ENCODE data around the gene COX7B2.

COX7B2 gene

DNA sequence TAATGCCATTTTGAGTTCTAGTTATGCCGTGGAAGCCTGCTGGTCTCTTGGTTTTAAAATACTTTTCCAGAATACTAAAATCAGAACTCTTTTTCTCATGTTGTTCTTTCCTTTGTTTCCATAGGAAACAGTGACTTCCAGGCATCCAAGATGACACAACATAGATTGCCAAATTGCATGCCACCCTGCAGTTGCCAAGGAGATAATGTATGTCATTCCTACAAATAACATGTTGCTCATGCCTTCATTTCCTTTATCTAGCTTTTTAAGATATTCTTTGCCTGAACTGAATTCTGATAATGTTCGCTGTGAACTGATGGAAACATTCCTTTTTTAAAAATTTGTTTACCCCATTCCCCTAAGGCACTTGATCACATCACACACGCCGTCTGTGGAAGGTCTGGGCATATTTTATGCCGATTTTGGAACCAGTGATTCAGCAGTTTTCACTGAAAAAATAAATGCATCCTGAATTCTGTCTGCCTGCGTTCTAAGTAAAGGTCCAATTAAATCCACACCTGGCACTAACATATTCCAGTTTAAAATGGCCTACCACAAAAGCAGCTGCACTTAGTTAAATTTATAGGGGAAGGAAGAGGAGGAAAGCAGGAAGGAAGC, 38.0 kb upstream of the COX7B2 start:
- FAIRE-seq: no peak
- no peak for TF ChIP-seq POLR2AphosphoS5 (IDR thresholded peaks at IDR 0.05; ENCODE audit: low read depth, low read length)
- no peak for TF ChIP-seq POLR2A (IDR thresholded peaks at IDR 0.05; ENCODE audit: low read depth, low read length)
- no peak for TF ChIP-seq TAF1 (IDR thresholded peaks at IDR 0.05; ENCODE audit: low read depth, low read length)
- TF ChIP-seq POU2F2 (IDR thresholded peaks at IDR 0.05; ENCODE audit: low read depth, low read length): no peak
- TF ChIP-seq PAX5 (IDR thresholded peaks at IDR 0.05; ENCODE audit: insufficient read depth, low read length, severe bottlenecking): no peak
- TF ChIP-seq SPI1 (IDR thresholded peaks at IDR 0.05; ENCODE audit: low read depth, low read length): no peak
- no peak for DNase-seq (ENCODE audit: insufficient read length, low spot score)

DNA sequence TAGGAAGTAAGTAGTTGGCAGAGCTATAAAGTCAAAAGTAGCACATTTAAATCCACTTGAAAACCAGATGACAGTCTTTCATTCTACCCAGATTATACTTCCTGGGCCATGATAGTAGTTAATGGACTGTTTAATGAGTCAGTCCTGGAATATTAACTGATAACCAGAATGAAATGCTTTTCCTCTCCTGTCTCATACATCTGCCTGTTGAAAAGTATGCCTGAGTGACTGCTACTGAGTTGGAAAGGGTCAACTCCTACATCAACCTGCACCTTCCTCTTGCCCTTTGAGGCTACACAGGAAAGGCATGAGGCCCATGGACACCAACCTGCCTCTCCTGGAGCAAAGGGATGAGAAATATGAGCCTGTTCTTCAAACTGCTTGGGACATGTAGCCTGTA, 36.0 kb upstream of the COX7B2 start:
- TF ChIP-seq POU2F2 (IDR thresholded peaks at IDR 0.05; ENCODE audit: low read depth, low read length) (no peak), POLR2A (IDR thresholded peaks at IDR 0.05; ENCODE audit: low read depth, low read length) (no peak), PAX5 (IDR thresholded peaks at IDR 0.05; ENCODE audit: insufficient read depth, low read length, severe bottlenecking) (no peak), POLR2AphosphoS5 (IDR thresholded peaks at IDR 0.05; ENCODE audit: low read depth, low read length) (no peak), TAF1 (IDR thresholded peaks at IDR 0.05; ENCODE audit: low read depth, low read length) (no peak), SPI1 (IDR thresholded peaks at IDR 0.05; ENCODE audit: low read depth, low read length) (no peak)
- FAIRE-seq (no peak), DNase-seq (ENCODE audit: insufficient read length, low spot score) (no peak)

DNA sequence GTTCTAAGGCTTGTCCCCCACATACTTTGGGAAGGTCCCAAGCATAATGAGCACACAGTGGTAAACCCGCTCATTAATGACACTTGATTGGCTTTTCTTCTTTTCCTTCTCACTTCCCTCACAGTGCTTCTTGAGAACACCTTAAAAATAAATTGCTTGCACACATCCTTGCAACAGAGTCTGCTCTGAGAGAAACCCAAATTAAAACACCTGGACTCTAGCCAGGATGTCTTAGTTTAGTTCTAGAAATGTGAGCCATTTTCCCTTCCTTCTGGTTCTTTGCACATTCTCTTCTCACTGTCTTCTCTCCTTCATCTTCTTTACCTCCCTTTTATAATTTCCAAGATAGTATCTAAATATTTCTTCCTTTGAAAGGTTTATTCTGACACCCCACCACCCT, 35.3 kb upstream of the COX7B2 start:
- no peak for FAIRE-seq
- no peak for DNase-seq (ENCODE audit: insufficient read length, low spot score)
- TF ChIP-seq POU2F2 (IDR thresholded peaks at IDR 0.05; ENCODE audit: low read depth, low read length) (no peak), TAF1 (IDR thresholded peaks at IDR 0.05; ENCODE audit: low read depth, low read length) (no peak), POLR2AphosphoS5 (IDR thresholded peaks at IDR 0.05; ENCODE audit: low read depth, low read length) (no peak), SPI1 (IDR thresholded peaks at IDR 0.05; ENCODE audit: low read depth, low read length) (no peak), POLR2A (IDR thresholded peaks at IDR 0.05; ENCODE audit: low read depth, low read length) (no peak), PAX5 (IDR thresholded peaks at IDR 0.05; ENCODE audit: insufficient read depth, low read length, severe bottlenecking) (no peak)

DNA sequence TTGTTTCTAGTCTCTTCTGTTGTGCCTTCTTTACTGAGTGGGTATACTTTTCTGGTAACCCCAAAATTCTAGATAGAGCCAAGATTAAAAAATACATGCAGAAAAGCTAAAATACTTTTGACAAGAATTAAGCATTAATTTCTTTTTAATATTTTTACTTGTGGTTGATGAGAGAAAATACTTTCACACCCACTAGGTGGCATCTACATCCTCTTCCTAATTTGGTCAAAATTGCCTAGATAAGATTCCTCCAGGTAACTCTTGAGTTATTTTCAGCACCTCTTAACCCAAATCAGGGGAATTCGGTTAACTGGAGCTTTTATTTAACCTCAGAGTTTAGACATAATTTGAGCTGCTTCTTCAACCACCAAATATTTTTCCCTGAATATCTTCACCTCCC, 28.4 kb upstream of the COX7B2 start:
- no peak for FAIRE-seq
- no peak for DNase-seq (ENCODE audit: insufficient read length, low spot score)
- TF ChIP-seq POLR2AphosphoS5 (IDR thresholded peaks at IDR 0.05; ENCODE audit: low read depth, low read length) (no peak), PAX5 (IDR thresholded peaks at IDR 0.05; ENCODE audit: insufficient read depth, low read length, severe bottlenecking) (no peak), SPI1 (IDR thresholded peaks at IDR 0.05; ENCODE audit: low read depth, low read length) (no peak), TAF1 (IDR thresholded peaks at IDR 0.05; ENCODE audit: low read depth, low read length) (no peak), POU2F2 (IDR thresholded peaks at IDR 0.05; ENCODE audit: low read depth, low read length) (no peak), POLR2A (IDR thresholded peaks at IDR 0.05; ENCODE audit: low read depth, low read length) (no peak)

DNA sequence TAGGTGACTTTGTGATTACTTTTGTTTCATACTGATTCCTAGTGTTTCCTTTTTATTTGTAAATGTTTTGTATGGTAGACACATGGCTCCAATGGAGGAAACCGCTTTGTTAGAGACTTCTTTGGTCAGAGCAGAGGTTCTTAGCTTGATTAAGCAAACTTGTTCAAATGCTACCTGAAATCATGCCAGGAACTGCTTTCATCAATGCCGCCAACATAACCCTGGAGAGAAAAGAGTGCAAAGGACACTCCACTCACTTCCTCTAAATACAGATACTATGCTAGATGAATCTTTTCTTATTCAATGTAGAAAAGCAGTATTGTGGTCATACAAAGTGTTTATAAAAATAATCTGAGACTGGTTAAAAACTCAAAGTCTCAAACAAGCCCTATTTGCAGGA, 25.7 kb upstream of the COX7B2 start:
- TF ChIP-seq PAX5 (IDR thresholded peaks at IDR 0.05; ENCODE audit: insufficient read depth, low read length, severe bottlenecking) (no peak), TAF1 (IDR thresholded peaks at IDR 0.05; ENCODE audit: low read depth, low read length) (no peak), POU2F2 (IDR thresholded peaks at IDR 0.05; ENCODE audit: low read depth, low read length) (no peak)
- DNase-seq (ENCODE audit: insufficient read length, low spot score): no peak
- no peak for FAIRE-seq

DNA sequence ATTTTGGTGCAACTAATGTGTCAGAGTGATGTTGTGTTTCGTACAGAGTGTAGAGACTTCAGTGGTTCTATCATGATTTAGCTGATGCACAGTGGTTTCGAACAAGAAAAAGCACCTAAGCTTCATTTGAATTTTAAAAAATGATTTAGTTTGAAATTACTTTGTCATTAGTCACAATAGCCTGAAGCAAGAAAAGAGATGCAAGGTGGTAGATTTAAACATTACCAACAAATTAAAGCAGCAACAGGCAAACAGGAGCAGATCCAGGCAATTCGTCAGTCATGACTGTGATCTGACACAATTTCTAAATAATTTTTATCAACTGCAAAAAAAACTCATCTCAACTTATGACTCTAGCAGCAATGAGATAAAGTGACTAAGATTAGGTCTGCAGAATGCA, 24.6 kb upstream of the COX7B2 start:
- TF ChIP-seq PAX5 (IDR thresholded peaks at IDR 0.05; ENCODE audit: insufficient read depth, low read length, severe bottlenecking) (no peak), POU2F2 (IDR thresholded peaks at IDR 0.05; ENCODE audit: low read depth, low read length) (no peak), POLR2AphosphoS5 (IDR thresholded peaks at IDR 0.05; ENCODE audit: low read depth, low read length) (no peak), TAF1 (IDR thresholded peaks at IDR 0.05; ENCODE audit: low read depth, low read length) (no peak), SPI1 (IDR thresholded peaks at IDR 0.05; ENCODE audit: low read depth, low read length) (no peak), POLR2A (IDR thresholded peaks at IDR 0.05; ENCODE audit: low read depth, low read length) (no peak)
- DNase-seq (ENCODE audit: insufficient read length, low spot score) (no peak), FAIRE-seq (no peak)

DNA sequence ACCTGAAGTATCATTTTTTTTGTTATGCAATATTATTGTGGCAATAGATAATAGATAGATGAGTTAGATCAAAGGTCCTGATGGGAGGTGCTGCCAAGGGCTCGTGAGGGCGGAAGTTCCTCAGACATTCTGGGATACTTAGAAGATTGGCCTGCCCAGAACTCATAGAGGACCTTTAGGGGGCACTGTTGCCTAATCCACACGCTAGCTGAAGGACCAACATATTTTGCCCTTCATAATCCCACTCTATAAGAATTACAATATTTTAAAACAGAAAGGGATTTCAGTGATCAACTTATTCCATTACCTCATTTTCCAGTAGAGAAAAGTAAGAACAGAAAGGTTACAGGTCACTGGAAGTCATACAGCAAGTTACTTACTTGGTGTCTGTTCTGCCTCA, 22.9 kb upstream of the COX7B2 start:
- TF ChIP-seq TAF1 (IDR thresholded peaks at IDR 0.05; ENCODE audit: low read depth, low read length) (no peak), POLR2AphosphoS5 (IDR thresholded peaks at IDR 0.05; ENCODE audit: low read depth, low read length) (no peak), PAX5 (IDR thresholded peaks at IDR 0.05; ENCODE audit: insufficient read depth, low read length, severe bottlenecking) (no peak), SPI1 (IDR thresholded peaks at IDR 0.05; ENCODE audit: low read depth, low read length) (0 out of 2 replicates have a peak, but pooled peaks have one; percentile 9), POLR2A (IDR thresholded peaks at IDR 0.05; ENCODE audit: low read depth, low read length) (no peak), POU2F2 (IDR thresholded peaks at IDR 0.05; ENCODE audit: low read depth, low read length) (no peak)
- FAIRE-seq: no peak
- no peak for DNase-seq (ENCODE audit: insufficient read length, low spot score)

DNA sequence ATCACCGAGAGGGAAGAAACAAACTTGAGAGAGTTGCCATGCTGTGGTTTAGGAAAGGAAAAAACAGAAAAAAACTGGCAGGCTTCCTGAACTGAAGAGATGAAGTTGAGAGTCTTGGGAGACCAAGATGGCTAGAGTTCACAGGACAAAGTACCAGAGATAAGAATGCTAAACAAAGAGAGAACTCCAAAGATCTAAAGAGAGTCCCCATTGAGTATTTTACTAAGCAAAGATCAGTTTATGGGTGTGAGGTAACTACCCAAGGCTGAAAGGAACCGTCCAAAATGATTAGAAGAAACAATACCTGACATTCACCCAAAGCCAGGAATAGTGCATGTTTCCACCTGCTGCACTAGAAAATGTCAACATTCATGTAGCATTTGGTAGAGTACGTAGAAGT, 21.8 kb upstream of the COX7B2 start:
- FAIRE-seq (no peak), DNase-seq (ENCODE audit: insufficient read length, low spot score) (no peak)
- TF ChIP-seq PAX5 (IDR thresholded peaks at IDR 0.05; ENCODE audit: insufficient read depth, low read length, severe bottlenecking): no peak

DNA sequence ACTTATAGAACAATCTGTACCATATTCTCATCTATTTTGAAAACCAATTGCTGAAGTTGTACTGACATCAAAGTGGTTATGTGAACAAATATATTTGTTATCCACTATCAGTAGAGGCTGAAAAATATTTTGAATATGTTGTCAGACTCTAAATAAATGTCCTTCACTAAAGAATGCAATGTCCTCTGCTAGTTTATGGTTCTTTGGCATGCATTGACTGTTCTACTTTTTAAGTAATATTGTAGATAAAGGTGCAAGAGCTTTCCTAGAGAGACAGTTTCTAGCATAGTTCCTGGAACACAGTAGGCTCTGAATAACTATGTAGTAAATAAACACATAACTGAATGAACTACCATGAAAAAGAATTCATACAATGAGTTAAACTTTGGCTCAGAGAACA, 18.2 kb upstream of the COX7B2 start:
- TF ChIP-seq POLR2A (IDR thresholded peaks at IDR 0.05; ENCODE audit: low read depth, low read length) (no peak), TAF1 (IDR thresholded peaks at IDR 0.05; ENCODE audit: low read depth, low read length) (no peak), POLR2AphosphoS5 (IDR thresholded peaks at IDR 0.05; ENCODE audit: low read depth, low read length) (no peak), PAX5 (IDR thresholded peaks at IDR 0.05; ENCODE audit: insufficient read depth, low read length, severe bottlenecking) (no peak), POU2F2 (IDR thresholded peaks at IDR 0.05; ENCODE audit: low read depth, low read length) (no peak), SPI1 (IDR thresholded peaks at IDR 0.05; ENCODE audit: low read depth, low read length) (no peak)
- FAIRE-seq (no peak), DNase-seq (ENCODE audit: insufficient read length, low spot score) (no peak)

DNA sequence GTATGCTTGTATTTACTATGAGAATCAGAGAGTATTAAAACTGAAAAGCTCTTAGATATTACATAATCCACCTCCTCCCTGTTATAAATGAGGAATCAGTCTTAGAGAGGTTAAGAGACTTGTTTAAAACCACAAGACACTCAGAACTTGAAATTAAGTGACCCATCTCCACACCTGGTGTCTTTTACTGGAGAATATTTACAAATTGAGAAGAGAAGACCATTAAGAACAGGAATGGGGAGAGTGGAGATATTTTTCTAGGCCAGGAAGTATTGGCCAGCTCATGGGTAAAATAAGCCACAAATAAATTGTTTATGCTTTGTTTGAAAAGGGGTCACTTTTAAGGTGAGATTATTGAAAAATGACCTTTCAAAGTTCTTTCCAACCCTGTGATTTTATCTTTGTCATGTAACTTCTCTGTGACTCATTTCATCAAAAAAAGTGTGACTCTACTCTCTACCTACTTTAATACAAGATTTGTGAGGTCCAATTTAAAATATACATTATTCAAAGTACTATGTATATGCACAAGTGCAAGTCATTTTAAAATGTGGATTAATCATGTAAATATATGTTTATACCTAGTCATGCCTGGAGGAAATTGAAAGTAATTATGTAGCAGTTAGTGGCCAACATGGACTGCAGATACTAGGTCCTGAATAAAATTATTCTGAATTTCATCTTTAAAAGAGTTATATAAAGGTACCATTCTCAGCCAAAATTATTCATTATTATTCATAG, 15.9 kb upstream of the COX7B2 start:
- TF ChIP-seq POLR2AphosphoS5 (IDR thresholded peaks at IDR 0.05; ENCODE audit: low read depth, low read length): no peak
- no peak for TF ChIP-seq TAF1 (IDR thresholded peaks at IDR 0.05; ENCODE audit: low read depth, low read length)
- TF ChIP-seq POU2F2 (IDR thresholded peaks at IDR 0.05; ENCODE audit: low read depth, low read length): no peak
- no peak for TF ChIP-seq POLR2A (IDR thresholded peaks at IDR 0.05; ENCODE audit: low read depth, low read length)
- TF ChIP-seq PAX5 (IDR thresholded peaks at IDR 0.05; ENCODE audit: insufficient read depth, low read length, severe bottlenecking): no peak
- no peak for TF ChIP-seq SPI1 (IDR thresholded peaks at IDR 0.05; ENCODE audit: low read depth, low read length)
- DNase-seq (ENCODE audit: insufficient read length, low spot score): no peak

More for the DNA sequence above, 15.9 kb upstream of the COX7B2 start:
- FAIRE-seq: no peak
